Neural progenitor cell (in vitro differentiated cells): ENCODE data around the gene ZYX.

Experiments used
- CTCF ChIP-seq: fragments of 200-600 bp; sonication (generic); IDR thresholded peaks from 2 replicates; pipeline ENCODE4 v1.5.1; 2017; ENCODE audit warnings: antibody characterized with exemption, mild to moderate bottlenecking
- EZH2phosphoT487 ChIP-seq: fragments of 200-600 bp; sonication (generic); IDR thresholded peaks from 2 replicates; pipeline ENCODE4 v1.6.1; 2017; ENCODE audit warnings: antibody characterized with exemption

- TF ChIP-seq CTCF (no peak), EZH2phosphoT487 (no peak)
Observed at GRCh38 chr7:143337216-143337615, 43.9 kb upstream of the ZYX start.
